GM20431 (cell line): Measurements from ENCODE around the gene CYTH1.

Source experiments
- in situ Hi-C: fragments of 300-500 bp; cut with MseI, MboI; formaldehyde crosslinking; loops from one replicate; pipeline ENCODE4 v1.15.0; 2020; ENCODE audit warnings: low sequenced_read_pairs; ENCODE audit not compliant: unreplicated experiment

Gene CYTH1

DNA sequence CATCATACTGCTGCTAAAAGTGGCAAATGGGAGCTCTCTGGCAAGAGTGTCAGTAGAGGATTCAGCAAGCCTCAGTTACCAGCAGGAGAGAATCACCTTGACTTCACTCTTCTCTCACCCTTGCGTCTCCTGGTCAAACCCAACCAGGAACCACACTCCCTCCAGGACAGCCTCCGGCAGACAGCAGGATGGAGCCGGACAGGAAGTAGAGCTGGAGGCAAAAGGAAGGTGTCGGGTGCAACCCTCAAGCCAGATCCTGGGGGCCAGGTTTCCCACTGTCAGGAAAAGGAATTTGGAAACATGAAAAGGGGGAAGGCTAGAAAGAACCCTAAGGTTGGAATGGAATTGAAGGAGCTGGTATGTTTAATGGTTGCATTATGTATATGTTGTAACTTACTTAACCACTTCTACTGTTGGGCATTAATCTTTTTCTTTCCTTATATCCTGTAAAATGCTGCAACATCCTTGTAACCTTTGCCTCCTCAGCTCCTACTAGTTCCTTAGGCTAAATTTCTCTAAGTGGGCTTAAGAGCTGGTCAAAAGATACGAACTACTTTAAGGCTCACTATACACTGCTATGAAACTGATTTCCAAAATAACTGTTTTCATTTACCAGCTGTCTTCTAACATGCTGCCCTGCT, 40.3 kb downstream of the CYTH1 start:
- in situ Hi-C loops, result no loop called here

DNA sequence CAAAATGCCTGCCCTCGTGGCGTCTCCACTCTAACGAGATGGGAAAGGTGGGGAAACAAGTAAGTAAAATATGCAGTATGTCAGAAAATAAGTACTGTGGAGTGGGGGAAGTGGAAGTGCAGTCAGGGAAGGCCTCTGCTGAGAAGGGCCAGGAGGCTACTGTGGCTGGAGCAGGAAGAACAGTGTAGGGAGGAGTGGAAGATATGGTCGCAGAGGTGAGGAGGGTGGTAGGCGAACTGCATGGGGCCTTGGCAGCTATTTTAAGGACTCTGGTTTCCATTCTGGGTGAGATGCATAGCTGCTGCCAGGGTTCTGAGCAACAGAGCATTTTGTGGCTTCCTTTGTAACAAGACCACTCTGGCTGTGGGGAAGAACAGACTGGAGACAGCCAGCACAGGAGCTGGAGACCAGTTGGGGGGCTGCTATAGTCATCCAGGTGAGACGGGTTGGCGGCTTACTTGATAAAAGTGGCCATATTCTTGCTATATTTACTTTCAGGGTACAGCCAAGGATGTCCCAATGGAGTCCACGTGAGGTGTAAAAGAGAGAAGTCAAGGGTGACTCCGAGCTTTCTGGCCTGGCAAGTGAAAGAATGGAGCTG, 42.6 kb downstream of the CYTH1 start:
- in situ Hi-C loops, result no loop called here

- in situ Hi-C loops, result no loop called here
Observed at GRCh38 chr17:78738698-78739097, 43.4 kb downstream of the CYTH1 start.

DNA sequence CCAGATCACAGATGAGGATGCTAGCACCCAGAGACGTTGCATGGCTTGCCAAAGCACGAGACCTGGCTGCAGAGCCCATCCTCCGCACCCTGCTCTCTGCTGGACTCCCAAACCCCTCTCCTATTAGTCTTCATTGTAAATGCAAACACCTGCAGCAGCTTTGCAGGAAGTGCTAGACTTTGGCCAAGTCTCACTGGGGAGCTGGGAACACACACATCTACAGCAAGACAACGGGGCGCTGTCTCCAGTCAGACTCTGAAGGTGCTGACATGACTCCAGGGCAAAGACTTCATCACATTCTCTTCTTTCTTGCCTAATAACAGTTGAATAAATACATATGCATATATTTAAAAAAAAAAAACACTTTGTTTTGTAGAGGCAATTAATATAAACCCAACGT, 43.8 kb downstream of the CYTH1 start:
- in situ Hi-C loops, result no loop called here

DNA sequence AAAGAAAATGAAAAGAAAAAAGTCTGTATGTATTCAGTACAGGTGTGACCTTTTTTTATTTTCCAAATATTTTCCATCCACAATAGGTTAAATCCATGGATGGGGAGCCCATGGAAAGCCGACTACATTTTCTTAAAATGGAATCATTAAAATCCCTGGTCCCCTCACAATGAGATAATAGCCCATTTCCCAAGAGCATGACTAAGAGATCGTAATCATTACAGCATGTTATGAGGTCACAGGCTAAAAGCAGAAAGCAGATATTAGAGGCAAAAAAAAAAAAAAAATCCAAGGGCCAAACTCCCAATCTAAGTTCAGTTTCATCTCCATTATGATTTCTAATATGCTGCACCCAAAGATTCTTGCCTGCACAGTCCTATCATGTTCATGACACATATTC, 44.7 kb downstream of the CYTH1 start:
- in situ Hi-C loops, result no loop called here

DNA sequence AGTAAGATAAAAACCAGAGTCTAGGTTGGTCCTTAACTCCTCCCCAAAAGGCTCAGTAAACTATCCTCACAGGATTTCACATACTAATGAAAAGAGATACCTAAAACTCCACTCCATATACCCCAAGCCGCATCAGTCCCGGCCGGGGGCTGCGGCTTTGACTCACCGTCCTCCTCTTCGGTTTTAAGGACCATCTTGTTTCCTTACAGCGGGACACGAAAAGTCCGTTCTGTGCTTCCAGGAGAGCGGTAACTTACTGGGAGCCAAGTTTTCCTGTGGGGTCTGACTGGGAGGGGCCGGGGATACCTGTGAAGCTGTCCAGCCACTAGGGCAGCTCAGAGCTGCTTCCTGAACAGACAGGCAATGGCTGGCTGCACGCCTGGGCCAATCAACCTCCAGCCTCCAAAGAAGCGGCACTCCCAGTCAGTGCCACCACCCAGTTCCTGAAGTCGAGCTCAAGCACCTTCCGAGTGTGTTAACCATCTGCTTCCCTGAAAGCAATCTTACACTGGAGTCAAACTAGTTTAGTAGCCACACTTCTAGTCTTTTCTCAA, 45.5 kb downstream of the CYTH1 start:
- in situ Hi-C loops, result no loop called here

DNA sequence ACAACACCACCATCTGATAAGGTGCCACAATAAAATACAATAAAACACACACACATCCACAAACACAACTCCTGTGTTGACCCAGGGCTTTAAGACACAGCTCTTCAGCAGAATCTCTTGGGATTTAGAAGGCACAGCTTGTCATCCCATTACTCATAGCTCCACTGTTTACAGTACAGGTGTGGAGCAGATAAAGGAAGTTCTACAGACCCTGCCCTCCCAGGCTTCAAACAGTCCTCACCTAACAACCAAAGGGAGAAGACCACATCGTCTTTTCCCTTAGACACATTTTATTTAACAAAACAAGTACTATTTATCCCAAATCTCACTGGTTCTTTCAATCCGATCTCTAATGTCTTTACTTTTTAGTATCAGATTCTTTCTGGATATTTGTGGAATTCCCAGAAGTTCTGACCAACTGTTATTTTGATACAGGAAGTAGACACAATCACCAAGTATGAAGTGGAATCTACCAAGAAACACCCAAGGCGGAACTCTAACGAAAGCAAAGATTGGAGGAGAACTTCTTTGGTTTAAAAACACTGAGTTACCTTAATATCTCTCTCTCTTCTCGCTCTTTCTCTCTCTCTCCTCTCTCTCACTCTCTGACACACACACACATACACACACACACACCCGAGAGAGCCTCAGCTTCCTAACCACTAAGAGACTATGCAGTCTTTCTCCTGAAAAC, 46.1 kb downstream of the CYTH1 start:
- in situ Hi-C loops, result no loop called here

DNA sequence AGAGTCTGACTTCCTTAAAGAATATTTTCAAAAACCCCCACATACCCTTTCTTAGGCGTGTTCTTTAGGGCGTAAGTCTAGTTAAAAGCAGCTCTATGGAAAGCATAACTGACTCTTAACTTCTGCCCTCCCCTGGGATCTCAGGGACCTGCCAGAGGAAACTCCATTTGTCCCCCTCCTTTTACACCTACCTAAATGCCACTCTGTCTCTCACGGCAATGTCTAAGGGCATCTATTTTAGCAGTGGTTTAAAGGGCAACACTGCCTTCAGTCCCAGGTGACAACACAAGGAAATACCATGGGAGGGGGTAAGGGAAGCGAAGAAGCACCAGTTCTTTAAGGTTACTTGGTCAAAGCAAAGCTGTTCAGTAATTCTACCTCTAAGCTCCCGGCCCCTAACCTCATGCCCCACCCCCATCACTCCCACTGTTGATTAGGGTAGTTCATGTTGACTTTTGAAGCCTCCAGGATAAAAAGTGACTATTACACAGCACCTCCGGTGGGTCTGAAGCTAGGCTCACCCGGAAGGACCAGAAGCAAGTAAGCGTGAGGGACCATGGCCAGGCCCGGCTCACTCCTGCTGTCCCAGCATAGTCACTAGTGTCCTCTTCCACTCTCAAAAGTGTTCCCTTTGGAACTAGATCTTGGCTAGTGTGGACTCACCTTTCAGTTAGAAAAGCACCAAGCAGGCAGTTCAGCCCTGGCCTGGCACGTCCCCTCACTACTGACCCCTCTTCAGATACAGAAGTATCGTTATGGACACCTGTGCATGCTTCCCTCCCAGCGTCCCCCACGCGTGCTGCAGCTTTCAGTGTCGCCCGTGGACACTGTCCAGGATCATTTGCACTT, 47.1 kb downstream of the CYTH1 start:
- in situ Hi-C loops, result no loop called here

GRCh38 chr17:78732354-78732753, 49.7 kb downstream of the CYTH1 start:
- in situ Hi-C loops, result no loop called here

DNA sequence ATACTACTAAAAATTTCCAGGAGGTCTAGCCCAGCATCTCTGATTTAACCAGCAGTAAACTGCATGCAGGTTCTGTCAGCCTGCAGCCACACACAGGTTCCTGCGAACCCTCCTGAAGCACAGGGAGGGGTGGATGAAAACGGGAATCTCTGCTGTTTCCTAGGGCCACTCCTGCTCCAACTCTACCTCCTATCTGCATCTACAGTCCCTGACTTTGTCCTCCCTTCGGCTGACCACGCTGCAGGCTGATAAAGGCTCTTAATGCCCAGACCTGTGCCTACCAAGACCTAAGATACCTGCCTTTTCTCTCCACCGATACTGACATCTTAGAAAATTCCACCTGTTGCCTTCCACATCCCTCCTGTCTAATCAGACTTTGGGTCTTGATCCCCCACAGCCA, 50.2 kb downstream of the CYTH1 start:
- in situ Hi-C loops, result no loop called here

DNA sequence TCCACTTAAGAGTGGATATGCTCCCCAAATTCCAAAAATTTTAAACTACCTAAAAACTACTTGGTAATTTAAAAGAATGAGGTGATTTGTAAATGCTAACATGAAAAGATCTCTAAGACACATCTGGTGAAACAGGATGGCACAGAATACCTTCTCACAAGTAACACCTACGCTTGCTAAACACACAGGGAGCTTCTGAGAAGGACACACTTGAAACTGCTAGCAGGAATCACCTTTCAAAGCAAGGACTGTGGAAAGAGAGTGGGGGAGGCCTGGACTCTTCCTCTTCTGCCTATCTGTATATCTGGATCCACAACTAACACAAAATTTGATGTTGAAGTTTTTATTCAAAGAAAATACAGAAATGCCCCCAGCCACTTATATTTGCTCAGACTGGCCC, 52.4 kb downstream of the CYTH1 start:
- in situ Hi-C loops, result no loop called here

- in situ Hi-C loops, result no loop called here
Observed at GRCh38 chr17:78728495-78728894, 53.6 kb downstream of the CYTH1 start.

DNA sequence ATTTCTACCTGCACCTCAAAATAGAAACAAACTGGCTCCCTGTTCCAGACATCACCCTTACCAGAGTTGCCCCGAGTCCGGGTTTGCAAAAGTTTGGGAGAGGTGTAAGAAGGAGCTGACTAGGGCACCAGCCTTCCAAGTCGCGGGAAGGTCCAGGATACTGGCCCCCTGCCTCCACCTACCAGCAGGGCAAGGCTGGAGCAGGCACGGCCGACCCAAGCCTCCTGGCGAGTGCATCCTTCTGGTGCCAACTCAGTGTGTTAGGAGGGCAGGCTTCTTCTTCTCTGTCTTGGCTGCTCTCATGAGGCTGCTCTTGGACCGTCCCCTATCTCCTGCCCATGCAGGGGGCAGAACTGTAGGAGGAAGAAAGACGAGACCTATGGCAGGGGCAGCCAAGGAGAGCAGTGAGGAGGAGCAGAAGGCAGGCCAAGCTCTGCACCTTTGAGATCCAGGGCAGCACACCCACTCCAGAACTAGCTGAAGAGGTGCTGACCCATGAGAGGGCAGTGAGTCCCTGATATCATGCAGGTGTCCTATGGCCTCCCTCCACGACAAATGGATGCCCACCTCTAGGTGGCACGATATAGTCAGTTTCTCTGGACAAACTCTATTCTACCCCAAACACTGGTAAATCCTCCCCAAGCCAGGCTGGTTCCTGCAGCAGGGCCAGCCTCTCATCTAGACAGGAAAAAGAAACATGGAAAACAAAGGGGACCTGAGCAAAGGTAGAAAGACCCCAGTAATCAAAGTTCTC, 54.4 kb downstream of the CYTH1 start:
- in situ Hi-C loops, result no loop called here

- in situ Hi-C loops, result no loop called here
Observed at GRCh38 chr17:78727057-78727456, 55.0 kb downstream of the CYTH1 start.

DNA sequence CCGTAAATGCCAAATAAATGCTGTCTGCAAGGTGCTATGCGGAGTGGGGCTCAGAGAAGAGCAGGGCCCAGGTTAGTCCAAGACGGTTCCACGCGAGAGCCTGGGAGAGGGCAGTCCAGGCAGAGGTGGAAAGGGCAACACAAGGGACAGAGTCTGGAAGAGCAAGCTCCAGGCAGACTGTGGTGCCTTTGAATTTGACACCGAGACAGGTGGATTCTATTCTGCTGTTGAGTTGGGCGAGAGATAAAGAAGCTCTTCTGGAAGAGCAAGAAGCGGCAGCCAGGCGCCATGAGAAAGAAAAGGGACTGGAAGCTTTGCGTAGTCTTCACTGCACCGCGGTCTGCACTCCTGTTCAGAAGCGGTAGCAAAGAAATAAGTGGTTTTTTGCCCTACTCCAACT, 55.6 kb downstream of the CYTH1 start:
- in situ Hi-C loops, result no loop called here

GRCh38 chr17:78725448-78726021, 56.5 kb downstream of the CYTH1 start:
- in situ Hi-C loops, result no loop called here

DNA sequence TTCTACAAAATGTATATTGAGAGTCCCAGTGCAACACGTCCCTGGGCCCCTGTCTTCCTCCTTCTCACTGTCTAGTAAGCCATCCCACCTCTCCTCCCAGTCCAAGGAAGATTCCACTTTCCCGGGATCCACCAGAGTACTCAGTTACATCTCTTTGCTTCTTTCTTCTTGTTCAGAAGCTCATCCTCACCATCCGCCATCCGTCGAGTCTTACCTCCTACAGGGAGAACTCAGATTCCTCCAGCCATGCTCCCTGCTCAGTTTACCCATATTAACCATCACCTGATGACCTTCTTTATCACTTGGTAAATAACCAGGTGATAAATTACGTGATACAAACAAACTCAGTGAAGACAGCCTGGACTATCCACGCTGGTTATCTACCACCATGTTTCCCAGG, 57.1 kb downstream of the CYTH1 start:
- in situ Hi-C loops, result no loop called here

- in situ Hi-C loops, result no loop called here
Observed at GRCh38 chr17:78724544-78724943, 57.5 kb downstream of the CYTH1 start.

DNA sequence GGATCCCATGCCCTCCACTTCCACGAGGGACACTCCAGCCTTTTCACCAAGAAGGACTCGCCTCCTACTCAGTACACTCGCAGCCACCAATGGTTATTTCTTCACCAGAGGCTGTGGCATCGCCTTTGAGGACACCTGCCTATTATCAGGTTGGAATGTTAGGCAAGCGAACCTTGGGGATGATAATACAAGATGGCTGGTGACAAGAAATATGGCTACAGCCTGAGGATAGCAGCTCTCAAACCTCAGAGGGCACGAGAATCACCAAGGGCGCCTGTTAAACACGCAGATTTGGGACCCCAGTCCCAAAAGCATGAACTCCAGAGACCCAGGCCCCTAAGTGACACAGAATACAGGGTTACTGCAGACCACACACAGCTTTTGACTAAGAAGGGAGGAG, 58.1 kb downstream of the CYTH1 start:
- in situ Hi-C loops, result no loop called here
